Neural cell (in vitro differentiated cells): ENCODE measurements around the gene ASIC3.

Experiments
- CTCF ChIP-seq: fragments of 450-650 bp; IDR thresholded peaks from 2 replicates; pipeline ENCODE4 v1.5.1; 2014; ENCODE audit warnings: antibody characterized with exemption, mild to moderate bottlenecking, moderate library complexity; ENCODE audit not compliant: poor library complexity, severe bottlenecking
- EP300 ChIP-seq: fragments of 450-650 bp; conservative IDR thresholded peaks from 2 replicates; pipeline ENCODE4 v1.6.1; 2014; ENCODE audit warnings: antibody characterized with exemption, mild to moderate bottlenecking, moderate library complexity; ENCODE audit not compliant: poor library complexity, severe bottlenecking
- EZH2 ChIP-seq: fragments of 200-600, 300-800 bp; shearing (Covaris generic), sonication (generic); IDR thresholded peaks from 2 replicates; pipeline ENCODE4 v1.6.1; 2014; ENCODE audit warnings: antibody characterized with exemption, low read length, borderline replicate concordance, mild to moderate bottlenecking; ENCODE audit not compliant: insufficient read depth, poor library complexity, severe bottlenecking
- MXI1 ChIP-seq: fragments of 450-650 bp; conservative IDR thresholded peaks from 2 replicates; pipeline ENCODE4 v1.6.1; 2014; ENCODE audit warnings: antibody characterized with exemption, mild to moderate bottlenecking; ENCODE audit not compliant: poor library complexity, severe bottlenecking
- POLR2AphosphoS5 ChIP-seq: IDR thresholded peaks from 2 replicates; pipeline ENCODE4 v1.6.1; 2012
- RAD21 ChIP-seq: fragments of 450-650 bp; conservative IDR thresholded peaks from 2 replicates; pipeline ENCODE4 v1.6.1; 2014; ENCODE audit warnings: antibody characterized with exemption, mild to moderate bottlenecking, moderate library complexity
- REST ChIP-seq: IDR thresholded peaks from 2 replicates; pipeline ENCODE4 v1.6.1; 2012; ENCODE audit warnings: borderline replicate concordance
- SMC3 ChIP-seq: fragments of 450-650 bp; conservative IDR thresholded peaks from 2 replicates; pipeline ENCODE4 v1.6.1; 2014; ENCODE audit warnings: antibody characterized with exemption, mild to moderate bottlenecking, moderate library complexity; ENCODE audit not compliant: poor library complexity
- TAF1 ChIP-seq: IDR thresholded peaks from 2 replicates; pipeline ENCODE4 v1.6.1; 2012; ENCODE audit warnings: low read depth

GRCh38 chr7:151089893-151090730 is 41.8 kb downstream of the ASIC3 start:
- no peak for TF ChIP-seq RAD21
- TF ChIP-seq CTCF: no peak
- no peak for TF ChIP-seq POLR2AphosphoS5
- no peak for TF ChIP-seq MXI1
- no peak for TF ChIP-seq EP300
- TF ChIP-seq EZH2: no peak
- no peak for TF ChIP-seq SMC3
- TF ChIP-seq TAF1: no peak
- no peak for TF ChIP-seq REST
